ENCODE data around the gene KIF25. TPM values are rescaled to one million over a fixed set of nuclear protein-coding genes. Genes with fewer than 3 reads are reported as not detected.
"Not testable (repeated sequence)": the region's sequence is repeated elsewhere in the genome, so short reads cannot be mapped to it uniquely, and the experiment has no call there.

Gene KIF25
- total and polyA plus RNA-seq, 4 experiments from 2014 or later, result not detected

- H3K27ac Mint-ChIP-seq, result no peak overlapping the region
- H3K9me3 ChIP-seq (ENCODE audit: control insufficient read depth in 1 of 2, low read length in 2 of 2), result no peaks in the 10 kb centered on the region
- no peak overlapping the region for H3K27ac ChIP-seq (ENCODE audit: low read depth, low read length)
- H3K27me3 Mint-ChIP-seq, result peaks cover 2% of the 10 kb centered on the region in 2 donors
- DNase-seq, result no peak
- H3K4me1 ChIP-seq (ENCODE audit: insufficient read depth, low read length), result no peaks in the 10 kb centered on the region
- H3K27me3 ChIP-seq (ENCODE audit: insufficient read depth, low read length), result no peaks in the 10 kb centered on the region
- H3K36me3 ChIP-seq (ENCODE audit: insufficient read depth, low read length), result no peaks in the 10 kb centered on the region
- no peaks in the 10 kb centered on the region for H3K36me3 Mint-ChIP-seq
- H3K4me3 ChIP-seq (ENCODE audit: low read length in 2 of 2), result no peak overlapping the region
- POLR2A ChIA-PET (ENCODE audit: partially characterized antibody), result no interaction called here
- no peaks in the 10 kb centered on the region for H3K4me1 Mint-ChIP-seq
- peaks cover 0 to 2% (median 0%) of the 10 kb centered on the region in 8 donors for H3K9me3 Mint-ChIP-seq
- CTCF ChIA-PET (ENCODE audit: partially characterized antibody), result no interaction called here
- no peak overlapping the region for H3K4me3 Mint-ChIP-seq
- intact Hi-C loops (cut with micrococcal nuclease), result no loop called here
Observed at GRCh38 chr6:168072261-168072660, 74.8 kb downstream of the KIF25 start.

- no peak overlapping the region for H3K4me3 Mint-ChIP-seq
- Histone ChIP-seq H3K4me1 (ENCODE audit: insufficient read depth, low read length) (no peaks in the 10 kb centered on the region), H3K36me3 (ENCODE audit: insufficient read depth, low read length) (no peaks in the 10 kb centered on the region), H3K9me3 (ENCODE audit: control insufficient read depth in 1 of 2, low read length in 2 of 2) (no peaks in the 10 kb centered on the region), H3K27ac (ENCODE audit: low read depth, low read length) (no peak overlapping the region), H3K27me3 (ENCODE audit: insufficient read depth, low read length) (no peaks in the 10 kb centered on the region), H3K4me3 (ENCODE audit: low read length in 2 of 2) (no peak overlapping the region)
- CTCF ChIA-PET (ENCODE audit: partially characterized antibody), result no interaction called here
- H3K27ac Mint-ChIP-seq, result no peak overlapping the region
- no peak for DNase-seq
- peaks cover 0 to 2% (median 0%) of the 10 kb centered on the region in 8 donors for H3K9me3 Mint-ChIP-seq
- peaks cover 2% of the 10 kb centered on the region in 2 donors for H3K27me3 Mint-ChIP-seq
- H3K4me1 Mint-ChIP-seq, result no peaks in the 10 kb centered on the region
- H3K36me3 Mint-ChIP-seq, result no peaks in the 10 kb centered on the region
- intact Hi-C loops (cut with micrococcal nuclease), result no loop called here
- POLR2A ChIA-PET (ENCODE audit: partially characterized antibody), result no interaction called here
Observed at GRCh38 chr6:168072730-168073129, 75.3 kb downstream of the KIF25 start.

GRCh38 chr6:168073937-168074730 lies 76.7 kb downstream of the KIF25 start:
- Histone ChIP-seq H3K27me3 (ENCODE audit: insufficient read depth, low read length) (no peaks in the 10 kb centered on the region), H3K36me3 (ENCODE audit: insufficient read depth, low read length) (no peaks in the 10 kb centered on the region), H3K4me1 (ENCODE audit: insufficient read depth, low read length) (no peaks in the 10 kb centered on the region), H3K9me3 (ENCODE audit: control insufficient read depth in 1 of 2, low read length in 2 of 2) (no peaks in the 10 kb centered on the region), H3K27ac (ENCODE audit: low read depth, low read length) (no peak overlapping the region), H3K4me3 (ENCODE audit: low read length in 2 of 2) (no peak overlapping the region)
- no peak for DNase-seq
- peaks cover 2% of the 10 kb centered on the region in 2 donors for H3K27me3 Mint-ChIP-seq
- ChIA-PET POLR2A (ENCODE audit: partially characterized antibody) (no interaction called here), CTCF (ENCODE audit: partially characterized antibody) (no interaction called here)
- intact Hi-C loops (cut with micrococcal nuclease), result no loop called here
- peaks cover 0 to 2% (median 0%) of the 10 kb centered on the region in 8 donors for H3K9me3 Mint-ChIP-seq
- H3K27ac Mint-ChIP-seq, result no peak overlapping the region
- no peak overlapping the region for H3K4me3 Mint-ChIP-seq
- H3K4me1 Mint-ChIP-seq, result no peaks in the 10 kb centered on the region
- H3K36me3 Mint-ChIP-seq, result no peaks in the 10 kb centered on the region

- Mint-ChIP-seq H3K27me3 (peaks cover 0 to 2% of the 10 kb centered on the region in 2 donors), H3K4me3 (no peak overlapping the region), H3K9me3 (peaks cover 0 to 2% (median 0%) of the 10 kb centered on the region in 8 donors), H3K4me1 (no peaks in the 10 kb centered on the region), H3K36me3 (no peaks in the 10 kb centered on the region), H3K27ac (no peak overlapping the region)
- Histone ChIP-seq H3K36me3 (ENCODE audit: insufficient read depth, low read length) (no peaks in the 10 kb centered on the region), H3K27me3 (ENCODE audit: insufficient read depth, low read length) (no peaks in the 10 kb centered on the region), H3K9me3 (ENCODE audit: control insufficient read depth in 1 of 2, low read length in 2 of 2) (no peaks in the 10 kb centered on the region), H3K4me3 (ENCODE audit: low read length in 2 of 2) (no peak overlapping the region), H3K27ac (ENCODE audit: low read depth, low read length) (no peak overlapping the region), H3K4me1 (ENCODE audit: insufficient read depth, low read length) (no peaks in the 10 kb centered on the region)
- intact Hi-C loops (cut with micrococcal nuclease), result no loop called here
- POLR2A ChIA-PET (ENCODE audit: partially characterized antibody), result no interaction called here
- no peak for DNase-seq
- CTCF ChIA-PET (ENCODE audit: partially characterized antibody), result no interaction called here
Observed at GRCh38 chr6:168075216-168075615, 77.7 kb downstream of the KIF25 start.

- no peak for DNase-seq
- intact Hi-C loops (cut with micrococcal nuclease), result no loop called here
- no peaks in the 10 kb centered on the region for H3K4me1 ChIP-seq (ENCODE audit: insufficient read depth, low read length)
- no peak overlapping the region for H3K27ac ChIP-seq (ENCODE audit: low read depth, low read length)
- CTCF ChIA-PET (ENCODE audit: partially characterized antibody), result no interaction called here
- no peaks in the 10 kb centered on the region for H3K36me3 Mint-ChIP-seq
- H3K4me3 Mint-ChIP-seq, result no peak overlapping the region
- H3K9me3 Mint-ChIP-seq, result peaks cover 0 to 2% (median 0%) of the 10 kb centered on the region in 8 donors
- no peaks in the 10 kb centered on the region for H3K27me3 ChIP-seq (ENCODE audit: insufficient read depth, low read length)
- H3K36me3 ChIP-seq (ENCODE audit: insufficient read depth, low read length), result no peaks in the 10 kb centered on the region
- POLR2A ChIA-PET (ENCODE audit: partially characterized antibody), result no interaction called here
- H3K4me1 Mint-ChIP-seq, result no peaks in the 10 kb centered on the region
- H3K4me3 ChIP-seq (ENCODE audit: low read length in 2 of 2), result no peak overlapping the region
- peaks cover 0 to 2% of the 10 kb centered on the region in 2 donors for H3K27me3 Mint-ChIP-seq
- no peak overlapping the region for H3K27ac Mint-ChIP-seq
- no peaks in the 10 kb centered on the region for H3K9me3 ChIP-seq (ENCODE audit: control insufficient read depth in 1 of 2, low read length in 2 of 2)
Observed at GRCh38 chr6:168075787-168076202, 78.3 kb downstream of the KIF25 start.

- intact Hi-C loops (cut with micrococcal nuclease); H3K36me3 ChIP-seq (ENCODE audit: insufficient read depth, low read length); H3K27me3 ChIP-seq (ENCODE audit: insufficient read depth, low read length); POLR2A ChIA-PET (ENCODE audit: partially characterized antibody); H3K4me3 Mint-ChIP-seq; H3K36me3 Mint-ChIP-seq; DNase-seq; H3K9me3 ChIP-seq (ENCODE audit: control insufficient read depth in 1 of 2, low read length in 2 of 2); H3K4me1 ChIP-seq (ENCODE audit: insufficient read depth, low read length); CTCF ChIA-PET (ENCODE audit: partially characterized antibody); H3K9me3 Mint-ChIP-seq; H3K27ac Mint-ChIP-seq; H3K4me1 Mint-ChIP-seq; H3K4me3 ChIP-seq (ENCODE audit: low read length in 2 of 2); H3K27me3 Mint-ChIP-seq; H3K27ac ChIP-seq (ENCODE audit: low read depth, low read length): not testable (repeated sequence)
Observed at GRCh38 chr6:168077401-168077800, 79.9 kb downstream of the KIF25 start.

- Mint-ChIP-seq H3K36me3 (no peaks in the 10 kb centered on the region), H3K27me3 (no peaks in the 10 kb centered on the region), H3K4me1 (no peaks in the 10 kb centered on the region), H3K9me3 (peaks cover 0 to 2% (median 0%) of the 10 kb centered on the region in 8 donors), H3K4me3 (no peak overlapping the region), H3K27ac (no peak overlapping the region)
- Histone ChIP-seq H3K4me3 (ENCODE audit: low read length in 2 of 2) (no peak overlapping the region), H3K9me3 (ENCODE audit: control insufficient read depth in 1 of 2, low read length in 2 of 2) (no peaks in the 10 kb centered on the region), H3K4me1 (ENCODE audit: insufficient read depth, low read length) (no peaks in the 10 kb centered on the region), H3K27ac (ENCODE audit: low read depth, low read length) (no peak overlapping the region), H3K27me3 (ENCODE audit: insufficient read depth, low read length) (no peaks in the 10 kb centered on the region), H3K36me3 (ENCODE audit: insufficient read depth, low read length) (no peaks in the 10 kb centered on the region)
- ChIA-PET POLR2A (ENCODE audit: partially characterized antibody) (no interaction called here), CTCF (ENCODE audit: partially characterized antibody) (no interaction called here)
- intact Hi-C loops (cut with micrococcal nuclease), result no loop called here
- no peak for DNase-seq
Observed at GRCh38 chr6:168078175-168078942, 80.9 kb downstream of the KIF25 start.
